ENCODE data around the gene SCN1A.
A peak's percentile ranks its signal among the peaks of the same experiment; 100 is the strongest.

The SCN1A gene

GRCh38 chr2:165989851-165990250 lies 138.0 kb downstream of the SCN1A start:
- no peak for TF ChIP-seq NFIC (IDR thresholded peaks at IDR 0.05)
- no peak for TF ChIP-seq CREB1 (IDR thresholded peaks at IDR 0.05; ENCODE audit: low read depth)
- TF ChIP-seq YY1 (IDR thresholded peaks at IDR 0.05; ENCODE audit: low read depth): no peak
- TF ChIP-seq USF1 (IDR thresholded peaks at IDR 0.05): no peak
- TF ChIP-seq TAF1 (IDR thresholded peaks at IDR 0.05; ENCODE audit: low read depth): no peak
- TF ChIP-seq TCF12 (IDR thresholded peaks at IDR 0.05; ENCODE audit: low read depth): no peak
- TF ChIP-seq TEAD4 (IDR thresholded peaks at IDR 0.05): no peak
- TF ChIP-seq ZBTB7A (IDR thresholded peaks at IDR 0.05; ENCODE audit: low read depth): no peak
- TF ChIP-seq REST (IDR thresholded peaks at IDR 0.05; ENCODE audit: low read depth): no peak

GRCh38 chr2:165985120-165985519 lies 142.7 kb downstream of the SCN1A start:
- TF ChIP-seq ZBTB7A (IDR thresholded peaks at IDR 0.05; ENCODE audit: low read depth): no peak
- no peak for TF ChIP-seq EP300 (IDR thresholded peaks at IDR 0.05; ENCODE audit: borderline replicate concordance)
- TF ChIP-seq TAF1 (IDR thresholded peaks at IDR 0.05; ENCODE audit: low read depth): no peak
- TF ChIP-seq CEBPB (IDR thresholded peaks at IDR 0.05): no peak
- TF ChIP-seq EGR1 (IDR thresholded peaks at IDR 0.05): no peak
- no peak for TF ChIP-seq RAD21 (IDR thresholded peaks at IDR 0.05; ENCODE audit: low read depth)
- no peak for TF ChIP-seq TEAD4 (IDR thresholded peaks at IDR 0.05)
- TF ChIP-seq FOXM1 (IDR thresholded peaks at IDR 0.05; ENCODE audit: borderline replicate concordance, low read depth): no peak
- no peak for TF ChIP-seq TCF12 (IDR thresholded peaks at IDR 0.05; ENCODE audit: low read depth)
- TF ChIP-seq MAX (IDR thresholded peaks at IDR 0.05): no peak
- TF ChIP-seq NFIC (IDR thresholded peaks at IDR 0.05): no peak
- TF ChIP-seq YY1 (IDR thresholded peaks at IDR 0.05; ENCODE audit: low read depth): no peak
- no peak for TF ChIP-seq REST (IDR thresholded peaks at IDR 0.05; ENCODE audit: low read depth)
- TF ChIP-seq USF1 (IDR thresholded peaks at IDR 0.05): no peak
- no peak for TF ChIP-seq CREB1 (IDR thresholded peaks at IDR 0.05; ENCODE audit: low read depth)

GRCh38 chr2:165970663-165971062 lies 157.2 kb downstream of the SCN1A start:
- TF ChIP-seq RAD21 (IDR thresholded peaks at IDR 0.05; ENCODE audit: low read depth) (peak; percentile 18; the same call in 1 of the 2 replicates), YY1 (IDR thresholded peaks at IDR 0.05; ENCODE audit: low read depth) (no peak), FOXM1 (IDR thresholded peaks at IDR 0.05; ENCODE audit: borderline replicate concordance, low read depth) (no peak)

GRCh38 chr2:165969227-165969626 lies 158.6 kb downstream of the SCN1A start:
- TF ChIP-seq CEBPB (IDR thresholded peaks at IDR 0.05) (no peak), RAD21 (IDR thresholded peaks at IDR 0.05; ENCODE audit: low read depth) (peak; percentile 27; the same call in 1 of the 2 replicates)

GRCh38 chr2:165967746-165968145 lies 160.1 kb downstream of the SCN1A start:
- TF ChIP-seq YY1 (IDR thresholded peaks at IDR 0.05; ENCODE audit: low read depth) (no peak), RAD21 (IDR thresholded peaks at IDR 0.05; ENCODE audit: low read depth) (no peak)

- no peak for TF ChIP-seq NFIC (IDR thresholded peaks at IDR 0.05)
- no peak for TF ChIP-seq RAD21 (IDR thresholded peaks at IDR 0.05; ENCODE audit: low read depth)
- no peak for TF ChIP-seq EP300 (IDR thresholded peaks at IDR 0.05; ENCODE audit: borderline replicate concordance)
- TF ChIP-seq USF1 (IDR thresholded peaks at IDR 0.05): no peak
- no peak for TF ChIP-seq YY1 (IDR thresholded peaks at IDR 0.05; ENCODE audit: low read depth)
- TF ChIP-seq MAX (IDR thresholded peaks at IDR 0.05): no peak
- TF ChIP-seq CEBPB (IDR thresholded peaks at IDR 0.05): no peak
- no peak for TF ChIP-seq ZBTB7A (IDR thresholded peaks at IDR 0.05; ENCODE audit: low read depth)
- no peak for TF ChIP-seq TCF12 (IDR thresholded peaks at IDR 0.05; ENCODE audit: low read depth)
- no peak for TF ChIP-seq TEAD4 (IDR thresholded peaks at IDR 0.05)
- no peak for TF ChIP-seq REST (IDR thresholded peaks at IDR 0.05; ENCODE audit: low read depth)
- no peak for TF ChIP-seq TAF1 (IDR thresholded peaks at IDR 0.05; ENCODE audit: low read depth)
- no peak for TF ChIP-seq EGR1 (IDR thresholded peaks at IDR 0.05)
- TF ChIP-seq FOXM1 (IDR thresholded peaks at IDR 0.05; ENCODE audit: borderline replicate concordance, low read depth): no peak
- TF ChIP-seq CREB1 (IDR thresholded peaks at IDR 0.05; ENCODE audit: low read depth): no peak
Observed at GRCh38 chr2:165961818-165962217, 166.0 kb downstream of the SCN1A start.
